ENCODE results near the gene RORC. TPM values are rescaled to one million over a fixed set of nuclear protein-coding genes. Genes with fewer than 3 reads are reported as not detected.
A peak's percentile ranks its signal among the peaks of the same experiment; 100 is the strongest.

Gene RORC
- total and polyA plus RNA-seq, 12 donors = 4.0 to 21.0 (median 13.3) TPM

DNA sequence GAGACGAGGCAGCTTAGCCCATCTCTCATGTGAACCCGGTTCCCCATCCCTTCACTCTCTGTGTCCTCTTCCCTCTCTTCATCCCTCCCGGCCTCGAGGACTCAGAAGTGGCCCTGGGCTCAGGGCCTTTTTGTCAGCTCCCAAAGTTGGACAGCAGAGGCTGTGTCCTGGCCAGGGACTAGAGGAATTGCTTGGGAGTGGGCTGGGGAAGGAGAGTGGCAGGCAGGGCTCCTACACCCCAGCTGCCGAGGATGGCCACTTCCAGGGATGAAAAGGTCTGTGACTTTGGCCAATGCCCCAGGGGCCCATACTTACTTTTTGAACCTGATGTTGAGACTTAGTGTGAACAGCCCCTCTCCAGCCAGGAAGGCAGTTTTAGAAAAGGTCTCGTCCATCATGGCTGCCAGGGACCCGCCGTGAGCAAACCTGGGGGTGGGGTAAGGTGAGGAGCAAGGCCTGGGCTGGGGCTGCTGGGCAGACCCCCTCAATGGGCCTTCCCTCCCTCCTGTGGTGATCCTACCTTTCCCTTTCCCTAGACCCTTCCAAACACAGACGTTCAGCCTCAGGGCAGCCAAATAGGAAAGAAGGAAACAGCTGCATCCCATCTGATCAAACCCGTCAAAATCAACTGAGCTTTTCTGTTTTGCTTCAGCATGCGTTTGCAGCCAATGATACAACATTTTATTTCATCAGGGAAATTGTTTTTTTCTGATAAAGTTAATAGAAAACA lies 16.4 kb upstream of the RORC start:
- peaks cover 0 to 41% (median 5%) of the 10 kb centered on the region in 7 donors for H3K27me3 ChIP-seq
- ATAC-seq (peak in 4 of 8 donors; percentile 14 to 62 (median 36)), DNase-seq (no peak)
- H3K4me3 ChIP-seq = no peak overlapping the region
- H3K9me3 ChIP-seq = no peaks in the 10 kb centered on the region
- H3K36me3 ChIP-seq = no peaks in the 10 kb centered on the region
- TF ChIP-seq, protein P1, sequence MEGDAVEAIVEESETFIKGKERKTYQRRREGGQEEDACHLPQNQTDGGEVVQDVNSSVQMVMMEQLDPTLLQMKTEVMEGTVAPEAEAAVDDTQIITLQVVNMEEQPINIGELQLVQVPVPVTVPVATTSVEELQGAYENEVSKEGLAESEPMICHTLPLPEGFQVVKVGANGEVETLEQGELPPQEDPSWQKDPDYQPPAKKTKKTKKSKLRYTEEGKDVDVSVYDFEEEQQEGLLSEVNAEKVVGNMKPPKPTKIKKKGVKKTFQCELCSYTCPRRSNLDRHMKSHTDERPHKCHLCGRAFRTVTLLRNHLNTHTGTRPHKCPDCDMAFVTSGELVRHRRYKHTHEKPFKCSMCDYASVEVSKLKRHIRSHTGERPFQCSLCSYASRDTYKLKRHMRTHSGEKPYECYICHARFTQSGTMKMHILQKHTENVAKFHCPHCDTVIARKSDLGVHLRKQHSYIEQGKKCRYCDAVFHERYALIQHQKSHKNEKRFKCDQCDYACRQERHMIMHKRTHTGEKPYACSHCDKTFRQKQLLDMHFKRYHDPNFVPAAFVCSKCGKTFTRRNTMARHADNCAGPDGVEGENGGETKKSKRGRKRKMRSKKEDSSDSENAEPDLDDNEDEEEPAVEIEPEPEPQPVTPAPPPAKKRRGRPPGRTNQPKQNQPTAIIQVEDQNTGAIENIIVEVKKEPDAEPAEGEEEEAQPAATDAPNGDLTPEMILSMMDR (IDR thresholded peaks at IDR 0.05) = no peak
- H3K4me1 ChIP-seq = peaks cover 0 to 16% (median 4%) of the 10 kb centered on the region in 9 donors
- peak overlapping the region in 2 of 10 donors; percentile 20 to 31 for H3K27ac ChIP-seq
- 39 to 51% methylated on average over 11 of the region's 11 CpGs for WGBS, 2 donors
- intact Hi-C loops (cut with DNase I) = no loop called here

DNA sequence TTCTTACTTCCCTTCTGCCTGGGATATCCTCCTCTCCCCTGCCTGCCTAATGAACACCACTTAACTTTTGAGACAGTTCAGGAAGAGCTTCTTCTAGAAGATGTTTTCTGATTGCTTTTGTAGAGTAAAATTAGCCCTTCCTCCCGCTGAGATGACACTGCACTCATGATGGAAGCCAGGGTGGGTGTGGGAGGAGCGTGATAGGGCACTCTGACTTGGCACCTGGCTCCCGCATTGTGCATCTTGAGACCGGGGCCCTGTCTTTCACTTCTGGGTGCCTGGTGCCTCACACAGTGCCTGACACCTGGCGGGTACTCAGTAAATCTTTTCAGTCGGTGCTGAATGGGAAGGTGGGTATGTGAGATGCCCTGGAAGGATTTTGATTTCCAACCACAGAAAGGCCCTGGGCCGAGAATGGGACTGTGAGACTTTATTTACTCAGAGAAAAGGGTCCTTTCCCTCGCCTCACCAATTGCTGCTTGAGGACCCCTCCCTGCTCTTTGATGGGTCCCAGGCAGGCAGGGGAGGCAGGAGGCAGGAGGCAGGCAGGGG lies 15.2 kb upstream of the RORC start:
- DNase-seq (no peak), ATAC-seq (no peak)
- Histone ChIP-seq H3K9me3 (no peaks in the 10 kb centered on the region), H3K4me3 (no peak overlapping the region), H3K27ac (no peak overlapping the region), H3K36me3 (no peaks in the 10 kb centered on the region), H3K27me3 (peaks cover 0 to 37% (median 7%) of the 10 kb centered on the region in 7 donors), H3K4me1 (peaks cover 0 to 16% (median 4%) of the 10 kb centered on the region in 9 donors)
- 78 to 86% methylated on average over 8 of the region's 8 CpGs for WGBS, 2 donors
- intact Hi-C loops (cut with DNase I) = no loop called here
- TF ChIP-seq, protein P1 (IDR thresholded peaks at IDR 0.05) = no peak

DNA sequence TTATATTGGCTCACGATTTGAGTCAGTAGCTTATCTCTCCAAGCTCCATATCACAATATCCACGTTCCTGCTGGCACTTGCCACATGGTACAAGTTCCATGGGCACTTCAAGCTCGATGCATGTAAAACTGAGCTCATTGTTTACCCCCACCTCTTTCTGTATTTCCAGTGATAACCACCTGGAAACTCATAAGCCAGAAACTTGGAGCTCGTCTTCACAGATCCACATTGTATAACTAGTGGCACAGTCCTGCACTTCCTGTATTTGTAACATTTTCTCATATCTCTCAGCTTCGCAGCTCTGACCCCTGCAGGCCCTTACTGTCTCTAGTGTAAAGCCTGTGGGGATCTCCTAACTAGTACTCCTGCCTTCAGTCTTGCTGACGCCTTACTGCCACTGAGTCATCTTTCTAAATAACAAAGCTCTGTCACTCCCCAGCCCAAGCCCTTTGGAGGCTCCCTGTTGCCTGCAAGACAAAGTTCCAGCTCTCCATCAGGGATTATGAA lies 14.5 kb upstream of the RORC start:
- Histone ChIP-seq H3K27me3 (peaks cover 0 to 38% (median 7%) of the 10 kb centered on the region in 7 donors), H3K4me1 (peaks cover 0 to 16% (median 4%) of the 10 kb centered on the region in 9 donors), H3K9me3 (no peaks in the 10 kb centered on the region), H3K36me3 (no peaks in the 10 kb centered on the region), H3K27ac (no peak overlapping the region), H3K4me3 (no peak overlapping the region)
- 37 to 43% methylated on average over 6 of the region's 6 CpGs for WGBS, 2 donors
- peak in 1 of 8 donors; percentile 22 for ATAC-seq
- DNase-seq = no peak
- intact Hi-C loops (cut with DNase I) = no loop called here
- TF ChIP-seq, protein P1 (IDR thresholded peaks at IDR 0.05) = no peak

DNA sequence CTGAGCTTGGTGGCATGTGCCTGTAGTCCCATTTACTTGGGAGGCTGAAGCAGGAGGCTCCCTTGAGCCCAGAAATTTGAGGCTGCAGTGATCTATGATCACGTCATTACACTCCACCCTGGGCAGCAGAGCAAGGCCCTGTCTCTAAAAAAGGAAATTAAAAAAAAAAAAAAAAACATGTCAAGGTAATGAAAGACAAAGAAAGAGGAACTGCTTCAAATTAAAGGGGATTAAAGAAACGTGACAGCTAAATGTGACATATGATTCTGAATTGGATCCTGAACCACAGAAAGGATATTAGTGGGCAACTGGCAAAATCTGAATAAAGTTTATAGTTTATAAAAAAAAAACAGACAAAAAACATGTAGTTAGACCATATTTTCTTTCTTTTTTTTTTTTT lies 11.8 kb upstream of the RORC start:
- WGBS, 2 donors = 66 to 83% methylated on average over 2 of the region's 2 CpGs
- Histone ChIP-seq H3K27me3 (peaks cover 8 to 48% (median 30%) of the 10 kb centered on the region in 7 donors), H3K9me3 (no peaks in the 10 kb centered on the region), H3K27ac (no peak overlapping the region), H3K4me3 (no peak overlapping the region), H3K4me1 (peaks cover 4 to 28% (median 16%) of the 10 kb centered on the region in 9 donors), H3K36me3 (no peaks in the 10 kb centered on the region)
- TF ChIP-seq, protein P1 (IDR thresholded peaks at IDR 0.05) = no peak
- ATAC-seq (no peak), DNase-seq (no peak)
- intact Hi-C loops (cut with DNase I) = no loop called here
